ENCODE results near the gene PFKFB4. TPM values are rescaled to one million over a fixed set of nuclear protein-coding genes. Genes with fewer than 3 reads are reported as not detected.

Gene PFKFB4
- 12.0 and 14.8 TPM in 2 replicates for total RNA-seq

GRCh38 chr3:48556796-48557626 is at the start of gene PFKFB4:
Gene PFKFB4 (minus strand): TSS chr3:48556803. CDS start chr3:48556777, 26 bp downstream.

GRCh38 chr3:48595075-48595525 is 38.5 kb upstream of the PFKFB4 start, which contains the start of gene COL7A1:
Gene COL7A1 (minus strand): TSS chr3:48595329. CDS start chr3:48595159, 170 bp downstream.

GRCh38 chr3:48563382-48563918 is 6.8 kb upstream of the PFKFB4 start, which contains the start of gene UCN2:
Gene UCN2 (minus strand): TSS chr3:48563781. CDS start chr3:48563124, 657 bp downstream.

GRCh38 chr3:48504051-48504946 is 52.3 kb downstream of the PFKFB4 start, which contains the start of gene SHISA5:
Gene SHISA5 (minus strand): TSS chr3:48504174. CDS start chr3:48504094, 80 bp downstream.

Other genes starting within 250 kb of the PFKFB4 start
- not detected in 2 replicates for gene SPINK8, start 223.1 kb downstream of the PFKFB4 start, total RNA-seq
- not detected in 2 replicates for gene FBXW12, start 184.6 kb downstream of the PFKFB4 start, total RNA-seq
- 10.9 and 12.4 TPM in 2 replicates for gene PLXNB1, start 126.7 kb downstream of the PFKFB4 start, total RNA-seq
- 15.8 and 17.2 TPM in 2 replicates for gene CCDC51, start 116.7 kb downstream of the PFKFB4 start, total RNA-seq
- gene TMA7, start 116.5 kb downstream of the PFKFB4 start, total RNA-seq = 298 and 375 TPM in 2 replicates
- gene ATRIP, start 110.1 kb downstream of the PFKFB4 start, total RNA-seq = 4.7 and 5.3 TPM in 2 replicates
- 119 and 121 TPM in 2 replicates for gene SHISA5, start 52.6 kb downstream of the PFKFB4 start, total RNA-seq
- gene UCN2, start 7.0 kb upstream of the PFKFB4 start, total RNA-seq = 0.31 and 0.64 TPM in 2 replicates
- 9.5 and 13.6 TPM in 2 replicates for gene COL7A1, start 38.5 kb upstream of the PFKFB4 start, total RNA-seq
- 130 and 150 TPM in 2 replicates for gene UQCRC1, start 52.8 kb upstream of the PFKFB4 start, total RNA-seq
- gene TMEM89, start 65.0 kb upstream of the PFKFB4 start, total RNA-seq = not detected in 2 replicates
- gene SLC26A6, start 78.7 kb upstream of the PFKFB4 start, total RNA-seq = 17.7 and 19.2 TPM in 2 replicates
- 1.5 and 2.2 TPM in 2 replicates for gene CELSR3, start 106.1 kb upstream of the PFKFB4 start, total RNA-seq
- 21.4 and 28.5 TPM in 2 replicates for gene NCKIPSD, start 129.1 kb upstream of the PFKFB4 start, total RNA-seq
- gene IP6K2, start 160.4 kb upstream of the PFKFB4 start, total RNA-seq = 56.8 and 63.0 TPM in 2 replicates